Trophoblast cell (in vitro differentiated cells and primary cell): ENCODE data around the gene PEX14.

Experiments used
- DNase-seq, 2 donors: peaks; one replicate each; pipeline ENCODE4 v3.0.0-alpha.2; 2016
- H2AFZ ChIP-seq: 2 replicates; pipeline ENCODE4 v1.6.1; 2013; ENCODE audit warnings: low read length, moderate library complexity, mild to moderate bottlenecking; ENCODE audit not compliant: insufficient read depth, poor library complexity
- H2AK5ac ChIP-seq: 2 replicates; pipeline ENCODE4 v1.6.1; 2013; ENCODE audit warnings: mild to moderate bottlenecking, low read length
- H2BK120ac ChIP-seq: 2 replicates; pipeline ENCODE4 v1.6.1; 2013; ENCODE audit warnings: low read length, mild to moderate bottlenecking, moderate library complexity; ENCODE audit not compliant: insufficient read depth, poor library complexity
- H2BK12ac ChIP-seq: 2 replicates; pipeline ENCODE4 v1.6.1; 2013; ENCODE audit warnings: mild to moderate bottlenecking, low read length, moderate library complexity
- H2BK5ac ChIP-seq: 2 replicates; pipeline ENCODE4 v1.6.1; 2013; ENCODE audit warnings: low read length, low read depth, moderate library complexity, mild to moderate bottlenecking; ENCODE audit not compliant: poor library complexity
- H3K14ac ChIP-seq: 2 replicates; pipeline ENCODE4 v1.6.1; 2013; ENCODE audit warnings: mild to moderate bottlenecking, low read length
- H3K18ac ChIP-seq: 2 replicates; pipeline ENCODE4 v1.6.1; 2013; ENCODE audit warnings: mild to moderate bottlenecking, low read length
- H3K23ac ChIP-seq: 2 replicates; pipeline ENCODE4 v1.6.1; 2013; ENCODE audit warnings: low read length
- H3K27ac ChIP-seq: 2 replicates; pipeline ENCODE4 v1.5.1; 2013; ENCODE audit warnings: low read depth, mild to moderate bottlenecking, inconsistent platforms, low read length, moderate library complexity
- H3K27me3 ChIP-seq: 2 replicates; pipeline ENCODE4 v1.6.1; 2013; ENCODE audit warnings: inconsistent platforms, mild to moderate bottlenecking, low read length, moderate library complexity; ENCODE audit not compliant: insufficient read depth
- H3K36me3 ChIP-seq, 2 experiments: 1 replicate in 1 of 2; 2 replicates in 1 of 2; pipeline ENCODE4 v1.6.1; 2013; ENCODE audit warnings: low read length in 2 of 2, mild to moderate bottlenecking in 2 of 2, moderate library complexity in 1 of 2; ENCODE audit not compliant: insufficient read depth in 2 of 2, control insufficient read depth in 1 of 2
- H3K4ac ChIP-seq: 2 replicates; pipeline ENCODE4 v1.6.1; 2013; ENCODE audit warnings: low read depth, mild to moderate bottlenecking, low read length, moderate library complexity
- H3K4me1 ChIP-seq, 2 experiments: 1 replicate in 1 of 2; 2 replicates in 1 of 2; pipeline ENCODE4 v1.6.1; 2013; ENCODE audit warnings: low read length in 2 of 2, mild to moderate bottlenecking in 2 of 2, moderate library complexity in 1 of 2; ENCODE audit not compliant: insufficient read depth in 2 of 2, control insufficient read depth in 1 of 2
- H3K4me2 ChIP-seq: 2 replicates; pipeline ENCODE4 v1.6.1; 2013; ENCODE audit warnings: inconsistent platforms, mild to moderate bottlenecking, low read length, moderate library complexity
- H3K4me3 ChIP-seq: 2 replicates; pipeline ENCODE4 v1.5.1; 2013; ENCODE audit warnings: mild to moderate bottlenecking, low read depth, low read length, inconsistent platforms
- H3K79me1 ChIP-seq: one replicate; pipeline ENCODE4 v1.6.1; 2013; ENCODE audit warnings: low read length
- H3K79me2 ChIP-seq: 2 replicates; pipeline ENCODE4 v1.6.1; 2013; ENCODE audit warnings: low read length, mild to moderate bottlenecking; ENCODE audit not compliant: control insufficient read depth, insufficient read depth, poor library complexity
- H3K9ac ChIP-seq: 2 replicates; pipeline ENCODE4 v1.6.1; 2013; ENCODE audit warnings: mild to moderate bottlenecking, low read length
- H3K9me3 ChIP-seq: 2 replicates; pipeline ENCODE4 v1.6.1; 2013; ENCODE audit warnings: low read depth, mild to moderate bottlenecking, control low read depth, inconsistent platforms, low read length; ENCODE audit not compliant: insufficient read depth
- H4K12ac ChIP-seq: 2 replicates; pipeline ENCODE4 v1.6.1; 2013; ENCODE audit warnings: low read depth, mild to moderate bottlenecking, low read length, moderate library complexity
- H4K8ac ChIP-seq: 2 replicates; pipeline ENCODE4 v1.6.1; 2013; ENCODE audit warnings: low read depth, mild to moderate bottlenecking, low read length, moderate library complexity
- H4K91ac ChIP-seq: one replicate; pipeline ENCODE4 v1.6.1; 2013; ENCODE audit warnings: low read depth, mild to moderate bottlenecking, low read length, moderate library complexity
- WGBS: extraction: QIAGEN DNeasy Blood & Tissue Kit; methylation state at CpG from one replicate; pipeline ENCODE4 v1.1.7; 2013; ENCODE audit warnings: missing lambda C conversion rate; ENCODE audit not compliant: insufficient read length, insufficient coverage; ENCODE audit errors: extremely low coverage; 5-methylcytosine and 5-hydroxymethylcytosine counted together

Gene PEX14

DNA sequence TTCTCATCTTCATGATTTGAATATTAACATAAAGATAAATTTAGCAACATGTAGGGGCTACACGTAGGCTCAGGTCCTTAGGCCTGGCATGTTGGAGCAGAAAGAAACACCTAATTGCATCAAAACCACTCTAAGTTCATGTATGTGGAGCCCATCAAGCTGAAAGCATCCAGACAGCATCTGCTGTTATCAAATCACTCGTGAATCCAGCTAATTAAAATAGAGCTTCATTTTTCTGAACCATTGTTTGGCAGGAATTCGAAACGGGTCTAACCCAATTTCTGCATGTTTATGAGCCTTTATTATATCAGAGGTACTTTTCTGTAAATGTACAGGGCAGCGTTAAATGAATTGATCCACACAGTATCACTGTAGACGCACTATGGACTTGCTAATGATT lies 45.7 kb downstream of the PEX14 start:
- Histone ChIP-seq H2AK5ac (no peak overlapping the region), H2AFZ (no peak overlapping the region), H4K12ac (no peak overlapping the region), H2BK120ac (no peak overlapping the region), H3K79me2 (no peaks in the 10 kb centered on the region), H3K18ac (no peak overlapping the region), H4K8ac (no peak overlapping the region), H3K4ac (no peak overlapping the region), H3K14ac (no peak overlapping the region), H3K4me2 (no peak overlapping the region), H3K23ac (no peak overlapping the region), H3K36me3 (no peaks in the 10 kb centered on the region), H3K27me3 (no peaks in the 10 kb centered on the region), H2BK5ac (no peak overlapping the region), H3K27ac (no peak overlapping the region), H3K9ac (no peak overlapping the region), H3K9me3 (peaks cover 2% of the 10 kb centered on the region), H3K79me1 (no peaks in the 10 kb centered on the region), H3K4me3 (no peak overlapping the region), H4K91ac (no peak overlapping the region), H2BK12ac (no peak overlapping the region), H3K4me1 (peaks cover 10 to 18% of the 10 kb centered on the region in 2 experiments)
- no CpG with 5 or more reads among the region's 6 CpGs for WGBS
- DNase-seq = no peak

DNA sequence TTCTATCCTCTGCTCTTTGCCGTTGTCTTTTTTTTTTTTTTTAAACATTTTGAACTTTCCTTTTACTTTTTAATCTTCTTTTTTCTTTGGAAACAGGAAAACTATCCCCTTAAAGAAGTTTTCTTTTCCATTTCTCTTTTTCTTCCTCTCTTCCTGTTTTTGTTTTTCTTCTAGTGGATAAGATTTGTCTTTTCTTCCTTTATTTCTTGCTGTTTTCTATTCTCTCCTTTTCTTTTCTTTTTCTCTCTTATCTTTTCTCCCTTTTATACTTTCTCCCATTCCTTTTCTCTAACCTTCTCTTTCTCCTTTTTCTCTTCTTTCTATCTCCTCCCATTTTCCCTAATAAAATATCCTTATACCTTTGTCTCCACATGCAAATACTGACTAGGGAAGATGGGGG lies 46.2 kb downstream of the PEX14 start:
- H3K36me3 ChIP-seq = no peaks in the 10 kb centered on the region
- H3K4me3 ChIP-seq = no peak overlapping the region
- H2AK5ac ChIP-seq = no peak overlapping the region
- no peak overlapping the region for H3K18ac ChIP-seq
- no peak overlapping the region for H3K23ac ChIP-seq
- H4K12ac ChIP-seq = no peak overlapping the region
- no peak for DNase-seq
- H3K27ac ChIP-seq = no peak overlapping the region
- peaks cover 2% of the 10 kb centered on the region for H3K9me3 ChIP-seq
- H2AFZ ChIP-seq = no peak overlapping the region
- H3K79me1 ChIP-seq = no peaks in the 10 kb centered on the region
- H2BK5ac ChIP-seq = no peak overlapping the region
- no peak overlapping the region for H4K8ac ChIP-seq
- H3K27me3 ChIP-seq = no peaks in the 10 kb centered on the region
- H3K9ac ChIP-seq = no peak overlapping the region
- no CpG with 5 or more reads among the region's 1 CpG for WGBS
- no peak overlapping the region for H2BK12ac ChIP-seq
- no peak overlapping the region for H3K4ac ChIP-seq
- H3K4me1 ChIP-seq = peaks cover 10 to 16% of the 10 kb centered on the region in 2 experiments
- H3K4me2 ChIP-seq = no peak overlapping the region
- no peak overlapping the region for H2BK120ac ChIP-seq
- H3K79me2 ChIP-seq = no peaks in the 10 kb centered on the region
- H4K91ac ChIP-seq = no peak overlapping the region
- H3K14ac ChIP-seq = no peak overlapping the region

GRCh38 chr1:10521537-10522157 lies 46.9 kb downstream of the PEX14 start:
- no peak for DNase-seq
- no peak overlapping the region for H3K18ac ChIP-seq
- H3K79me1 ChIP-seq = no peaks in the 10 kb centered on the region
- no peaks in the 10 kb centered on the region for H3K27me3 ChIP-seq
- H2BK12ac ChIP-seq = no peak overlapping the region
- no peak overlapping the region for H3K4me3 ChIP-seq
- H3K9ac ChIP-seq = no peak overlapping the region
- no peak overlapping the region for H4K12ac ChIP-seq
- H3K4me1 ChIP-seq = peaks cover 6 to 12% of the 10 kb centered on the region in 2 experiments
- H3K23ac ChIP-seq = no peak overlapping the region
- no peak overlapping the region for H3K27ac ChIP-seq
- no peak overlapping the region for H2AFZ ChIP-seq
- H3K4me2 ChIP-seq = no peak overlapping the region
- no peak overlapping the region for H3K4ac ChIP-seq
- no peaks in the 10 kb centered on the region for H3K79me2 ChIP-seq
- H2BK5ac ChIP-seq = no peak overlapping the region
- H3K9me3 ChIP-seq = peaks cover 2% of the 10 kb centered on the region
- no peaks in the 10 kb centered on the region for H3K36me3 ChIP-seq
- H2BK120ac ChIP-seq = no peak overlapping the region
- WGBS = no CpG with 5 or more reads among the region's 8 CpGs
- H4K91ac ChIP-seq = no peak overlapping the region
- no peak overlapping the region for H4K8ac ChIP-seq
- H2AK5ac ChIP-seq = no peak overlapping the region
- H3K14ac ChIP-seq = no peak overlapping the region

DNA sequence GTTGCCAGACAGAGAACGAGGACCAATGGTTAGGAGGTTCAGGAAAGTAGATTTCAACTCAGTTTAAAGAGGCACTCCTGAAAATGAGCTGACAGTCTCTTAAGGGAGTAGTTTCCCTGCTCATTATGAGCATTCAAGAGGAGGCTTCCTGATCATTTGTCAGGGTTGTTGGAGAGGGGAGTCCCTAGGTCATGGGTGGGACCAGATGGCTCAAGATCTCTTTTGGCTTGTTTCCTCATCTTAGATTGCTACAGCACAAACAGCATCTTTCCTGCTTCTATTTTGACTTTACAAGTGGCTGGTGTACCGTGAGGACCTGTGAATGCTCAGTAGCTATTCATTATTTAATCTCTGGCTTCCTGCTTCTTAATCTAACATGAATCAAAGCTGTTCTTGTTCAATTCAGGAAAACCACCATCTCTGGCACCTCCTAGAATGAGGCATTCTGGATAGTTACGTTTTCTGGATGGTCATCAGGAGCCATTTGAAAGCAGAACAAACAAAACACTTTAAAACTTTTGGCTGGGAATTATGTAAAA lies 47.6 kb downstream of the PEX14 start:
- H3K4ac ChIP-seq = no peak overlapping the region
- no peak overlapping the region for H2AFZ ChIP-seq
- H3K79me1 ChIP-seq = no peaks in the 10 kb centered on the region
- H3K4me2 ChIP-seq = no peak overlapping the region
- no peak overlapping the region for H4K91ac ChIP-seq
- no peak overlapping the region for H3K9ac ChIP-seq
- no peak overlapping the region for H3K27ac ChIP-seq
- H4K12ac ChIP-seq = no peak overlapping the region
- H3K4me3 ChIP-seq = no peak overlapping the region
- peaks cover 0 to 5% of the 10 kb centered on the region in 2 experiments for H3K4me1 ChIP-seq
- no peaks in the 10 kb centered on the region for H3K36me3 ChIP-seq
- H3K27me3 ChIP-seq = no peaks in the 10 kb centered on the region
- no peak overlapping the region for H2BK12ac ChIP-seq
- DNase-seq = no peak
- no peak overlapping the region for H2BK120ac ChIP-seq
- no peak overlapping the region for H3K23ac ChIP-seq
- H4K8ac ChIP-seq = no peak overlapping the region
- WGBS = no CpG with 5 or more reads among the region's 3 CpGs
- no peak overlapping the region for H3K18ac ChIP-seq
- no peak overlapping the region for H2AK5ac ChIP-seq
- no peak overlapping the region for H2BK5ac ChIP-seq
- H3K79me2 ChIP-seq = no peaks in the 10 kb centered on the region
- no peak overlapping the region for H3K14ac ChIP-seq
- no peaks in the 10 kb centered on the region for H3K9me3 ChIP-seq
